AG10803 (cell line): Measurements from ENCODE around the gene GDAP1L1.
"Not testable (repeated sequence)": the region's sequence is repeated elsewhere in the genome, so short reads cannot be mapped to it uniquely, and the experiment has no call there.

Experiments used
- DNase-seq: peaks from one replicate; pipeline ENCODE4 v3.0.0; 2010; ENCODE audit warnings: low read depth
- H3K4me3 ChIP-seq: 2 replicates; pipeline ENCODE4 v1.5.1; 2011; ENCODE audit warnings: mild to moderate bottlenecking, low read length, control low read depth
- CTCF ChIP-seq: conservative IDR thresholded peaks from 2 replicates; pipeline ENCODE4 v1.5.1; 2011; ENCODE audit warnings: mild to moderate bottlenecking, low read length, control low read depth, inconsistent platforms

GDAP1L1 gene

GRCh38 chr20:44228465-44229258, 18.4 kb upstream of the GDAP1L1 start:
- DNase-seq, result no peak
- no peak for TF ChIP-seq CTCF
- no peak overlapping the region for H3K4me3 ChIP-seq

- DNase-seq, result no peak
- TF ChIP-seq CTCF, result no peak
- H3K4me3 ChIP-seq, result no peak overlapping the region
These were observed 15.9 kb upstream of the GDAP1L1 start for GRCh38 chr20:44231193-44231592.

- DNase-seq, result no peak
These were observed 15.2 kb upstream of the GDAP1L1 start for GRCh38 chr20:44231713-44232468.

GRCh38 chr20:44232469-44232856, 14.6 kb upstream of the GDAP1L1 start:
- not testable (repeated sequence) for DNase-seq, H3K4me3 ChIP-seq

More at GRCh38 chr20:44231713-44232468, 15.2 kb upstream of the GDAP1L1 start:
- no peak for TF ChIP-seq CTCF
- no peak overlapping the region for H3K4me3 ChIP-seq

GRCh38 chr20:44233436-44234016, 13.6 kb upstream of the GDAP1L1 start:
- DNase-seq, result no peak
- H3K4me3 ChIP-seq, result no peak overlapping the region
- no peak for TF ChIP-seq CTCF

- H3K4me3 ChIP-seq, result no peak overlapping the region
- TF ChIP-seq CTCF, result no peak
- DNase-seq, result peak; percentile 2
These were observed 12.4 kb upstream of the GDAP1L1 start for GRCh38 chr20:44234566-44235317.

- no peak for DNase-seq
- TF ChIP-seq CTCF, result no peak
- H3K4me3 ChIP-seq, result no peak overlapping the region
These were observed 11.4 kb upstream of the GDAP1L1 start for GRCh38 chr20:44235702-44236101.

GRCh38 chr20:44236840-44237239, 10.3 kb upstream of the GDAP1L1 start:
- DNase-seq, H3K4me3 ChIP-seq: not testable (repeated sequence)
